HG03039 (cell line): ENCODE data around the gene LBX1.

Source experiments
- ATAC-seq: cut with Tn5 transposase; IDR thresholded peaks from one replicate; pipeline ENCODE4 v1.9.1; 2021; ENCODE audit warnings: mild to moderate bottlenecking, moderate library complexity; ENCODE audit not compliant: unreplicated experiment

The LBX1 gene

DNA sequence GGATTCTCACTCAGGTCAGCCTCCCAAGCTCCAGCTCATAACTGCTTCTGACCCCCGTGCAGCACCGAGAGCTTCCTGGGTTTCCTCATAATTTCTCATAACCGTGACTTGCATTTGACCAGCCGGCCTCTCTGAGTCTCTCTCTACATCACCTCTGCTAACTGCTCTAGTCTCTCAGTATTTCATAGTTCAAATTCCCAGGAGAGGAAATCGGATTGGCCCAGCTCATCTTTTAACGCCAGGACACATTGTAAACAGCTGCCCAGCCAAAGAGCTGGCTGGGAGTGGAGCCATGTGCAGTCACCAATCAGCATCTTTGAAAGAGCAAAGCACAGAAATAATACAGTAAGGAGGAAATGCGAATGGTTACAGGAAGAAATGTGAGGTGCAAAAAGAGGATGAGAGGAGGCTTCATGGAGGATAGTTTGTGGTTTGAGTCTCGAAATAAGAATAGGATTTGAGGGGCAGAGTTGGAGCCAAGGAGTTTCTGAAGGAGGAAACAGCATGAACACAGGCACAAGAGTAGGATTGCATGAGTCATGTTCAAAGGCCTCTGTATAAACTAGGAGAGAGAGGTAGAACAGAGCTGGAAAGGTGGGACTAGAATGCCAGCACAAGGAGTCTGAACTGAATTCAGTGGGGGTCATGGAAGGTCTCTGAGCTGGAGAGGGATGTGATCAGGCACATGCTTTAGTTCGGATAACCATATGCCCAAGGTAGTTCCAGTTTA lies 15.2 kb upstream of the LBX1 start:
- ATAC-seq = no peak

DNA sequence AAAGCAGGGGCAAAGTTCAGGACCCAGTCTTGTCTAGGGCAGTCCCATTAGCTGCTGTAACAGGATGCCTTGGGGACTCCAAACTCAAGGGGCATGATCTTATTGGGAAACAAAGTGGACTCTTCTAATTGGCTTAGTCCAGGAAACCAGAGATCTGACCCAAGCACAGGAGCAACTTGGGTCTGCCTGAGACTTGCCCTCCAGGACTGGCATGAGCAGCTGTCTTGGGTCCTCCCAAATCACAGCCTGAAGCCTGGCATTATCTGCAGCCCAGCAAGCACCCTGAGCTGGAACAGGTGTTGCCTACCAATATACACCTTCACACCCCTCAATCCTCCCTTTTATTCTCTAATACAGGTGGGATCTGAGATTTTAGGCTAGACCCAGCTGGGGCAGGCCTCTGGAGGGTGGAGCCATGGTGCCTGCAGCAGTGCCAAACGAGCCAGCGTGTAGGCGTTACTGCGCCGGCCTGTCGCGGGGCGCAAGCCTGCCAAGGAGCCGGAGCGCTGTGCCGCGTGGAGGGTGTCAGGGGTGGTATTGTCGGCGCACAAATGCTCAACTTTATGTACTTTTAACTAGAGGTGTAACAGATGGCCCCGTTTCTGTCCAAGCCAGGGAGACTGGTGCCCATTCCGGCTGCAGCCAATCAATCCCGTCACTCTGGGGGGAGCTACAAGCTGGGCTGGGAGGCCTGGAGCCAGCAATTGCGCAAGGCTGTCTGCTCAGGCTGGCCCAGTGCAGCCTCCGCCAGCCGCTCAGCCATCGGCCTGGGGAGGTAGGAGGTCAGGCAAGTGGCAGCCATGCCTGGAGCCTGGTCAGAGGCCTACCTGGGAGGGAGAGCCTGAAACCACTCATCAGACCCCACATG lies 12.8 kb upstream of the LBX1 start:
- no peak for ATAC-seq

DNA sequence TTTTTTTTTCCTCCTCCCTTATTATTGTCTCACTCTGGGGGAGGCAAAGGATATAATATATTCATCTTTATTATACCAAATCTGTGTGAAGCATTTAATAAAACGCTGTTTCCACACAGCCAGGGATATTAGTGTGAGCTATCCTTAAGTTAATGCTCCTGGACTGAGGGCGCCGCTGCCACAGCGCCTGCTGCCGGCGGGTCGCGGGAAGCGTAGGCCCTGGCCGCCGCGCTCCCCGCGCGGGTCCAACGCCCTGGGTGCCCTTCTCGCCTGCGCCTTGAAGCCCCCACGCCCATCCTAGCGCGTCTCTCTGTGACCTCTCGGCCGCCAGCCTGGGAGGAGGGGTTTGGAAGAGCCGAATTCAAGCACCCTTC lies 9.5 kb upstream of the LBX1 start:
- ATAC-seq = no peak

DNA sequence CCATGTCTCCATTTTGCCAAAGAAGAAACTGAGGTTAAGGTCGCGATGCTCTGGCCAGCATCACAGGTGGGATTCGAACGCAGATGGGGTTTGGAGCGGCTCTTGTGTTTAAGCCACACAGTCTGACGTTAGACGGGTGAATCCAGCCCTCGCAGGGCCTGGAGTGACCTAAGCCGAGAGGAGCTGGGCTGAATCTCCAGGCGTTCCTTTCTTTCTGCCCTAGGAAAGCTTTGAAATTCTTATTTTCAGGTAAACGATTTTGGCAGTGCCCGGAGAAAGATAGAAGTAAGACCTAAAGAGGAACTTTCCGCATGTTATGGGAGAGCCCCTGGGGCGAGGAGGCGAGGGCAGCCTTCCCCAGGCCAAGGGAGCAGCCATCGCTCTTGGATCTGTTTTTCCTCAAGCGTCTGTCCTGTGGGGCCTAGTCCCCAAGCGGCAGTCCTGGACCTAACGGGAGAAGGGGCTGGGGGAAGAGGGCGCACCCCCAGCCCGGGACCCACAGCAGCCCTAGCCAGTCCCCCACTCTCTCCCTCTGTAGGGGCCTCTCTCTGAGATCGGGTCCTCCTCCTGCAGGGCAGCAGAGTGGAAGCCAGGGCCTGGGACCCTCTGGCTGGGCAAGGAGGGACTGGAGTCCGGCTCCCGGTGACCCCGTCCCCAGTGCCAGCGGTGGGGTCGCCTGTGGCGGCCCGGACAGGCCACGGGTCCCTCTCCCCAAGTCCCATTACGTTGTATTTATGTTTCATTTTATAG lies 8.9 kb upstream of the LBX1 start:
- no peak for ATAC-seq

DNA sequence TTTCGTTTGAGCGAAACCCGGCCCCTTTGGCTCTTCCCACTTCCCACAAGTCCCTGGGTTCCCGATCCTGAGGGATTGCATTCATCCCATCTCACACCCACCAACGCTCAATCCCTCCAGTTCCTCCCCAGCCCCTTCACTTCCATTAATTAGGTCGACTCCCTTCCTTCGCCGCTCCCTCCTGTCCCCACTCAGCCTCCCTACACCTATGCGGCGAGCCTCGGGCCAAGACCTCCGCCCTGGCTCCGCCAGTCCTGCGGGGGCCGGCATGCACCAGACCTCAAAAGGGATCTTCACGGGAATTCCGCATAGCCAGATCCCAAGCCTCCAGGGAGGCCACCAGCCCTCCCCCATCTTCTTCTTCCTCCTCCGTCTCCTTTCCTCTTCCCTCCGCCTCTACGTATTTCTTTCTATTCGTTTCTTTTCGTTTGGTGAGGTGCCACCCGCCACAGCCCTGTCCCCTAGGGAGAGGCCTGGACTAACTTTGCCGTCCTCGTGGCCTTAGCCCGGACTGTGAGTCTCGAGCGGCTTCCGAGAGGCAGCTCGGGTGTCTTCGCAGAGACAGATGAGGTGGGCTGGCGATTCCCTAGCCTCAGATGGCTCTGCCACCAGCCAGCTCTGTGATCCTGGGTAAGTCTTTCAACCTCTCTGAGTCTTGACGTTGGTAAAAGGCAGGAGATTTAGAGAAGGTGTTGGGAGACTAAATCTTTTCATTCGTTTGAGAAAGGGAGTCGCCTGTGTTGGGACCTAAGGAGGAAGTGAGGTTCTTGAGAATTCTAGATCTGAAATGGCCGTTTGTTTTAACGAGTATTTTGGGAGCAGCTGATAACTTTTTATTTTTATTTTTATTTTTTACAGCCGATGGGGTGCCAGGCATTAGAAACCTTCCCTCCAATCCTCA lies 8.1 kb upstream of the LBX1 start:
- ATAC-seq = no peak

DNA sequence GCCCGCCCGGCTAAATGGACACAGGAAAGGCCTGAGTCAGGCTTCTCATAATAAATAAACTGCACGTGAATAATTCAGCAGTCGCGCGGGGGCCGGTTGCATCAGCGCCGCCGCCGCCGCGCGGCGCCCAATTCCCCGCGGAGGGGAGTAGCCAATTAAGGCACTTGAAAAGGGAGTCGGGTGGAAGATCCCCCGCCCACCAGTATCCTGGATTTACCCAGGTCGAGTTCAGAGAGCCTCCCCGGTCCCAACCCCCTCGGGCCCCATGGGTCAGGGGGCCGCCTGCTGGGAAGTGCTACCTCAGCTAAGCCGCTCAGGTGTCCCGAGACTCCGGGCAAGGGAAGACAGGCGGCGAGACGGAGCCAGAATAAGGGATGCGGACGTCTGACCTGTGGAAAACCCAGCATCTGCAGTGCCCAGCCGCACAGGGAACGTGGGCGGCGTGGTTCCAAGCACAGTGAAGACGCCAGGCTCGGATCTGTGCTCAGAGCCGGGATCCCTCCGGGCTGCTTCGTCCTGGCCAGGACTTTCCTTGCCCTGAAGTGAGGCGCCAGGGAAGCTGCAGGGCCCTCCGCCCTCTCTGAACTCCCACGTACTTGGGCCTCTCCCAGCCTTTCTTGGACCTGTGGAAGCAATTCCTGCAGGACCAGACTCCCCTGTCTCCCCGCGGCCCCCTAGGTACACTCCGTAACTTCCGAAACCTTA lies 7.3 kb upstream of the LBX1 start:
- ATAC-seq = no peak

DNA sequence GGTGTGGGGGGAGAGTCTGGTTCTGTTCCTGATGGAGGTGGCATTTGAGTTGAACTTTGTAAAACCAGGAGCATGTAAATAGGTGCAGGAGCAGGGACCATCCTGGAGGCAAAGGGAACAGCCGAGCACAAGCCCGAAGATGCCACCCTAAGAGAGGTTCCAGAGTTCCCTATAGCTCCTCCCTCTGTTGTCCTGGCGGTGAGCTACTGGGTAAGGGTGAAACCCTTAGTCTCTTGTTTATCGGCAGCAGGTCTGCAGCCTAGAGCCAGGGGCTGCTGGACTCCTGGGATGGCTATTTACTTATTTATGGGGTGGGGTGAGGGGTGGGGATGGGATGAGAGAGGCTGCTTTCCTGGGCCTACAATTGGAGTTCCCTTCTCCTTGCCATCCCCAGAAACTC lies 6.5 kb upstream of the LBX1 start:
- ATAC-seq = no peak

DNA sequence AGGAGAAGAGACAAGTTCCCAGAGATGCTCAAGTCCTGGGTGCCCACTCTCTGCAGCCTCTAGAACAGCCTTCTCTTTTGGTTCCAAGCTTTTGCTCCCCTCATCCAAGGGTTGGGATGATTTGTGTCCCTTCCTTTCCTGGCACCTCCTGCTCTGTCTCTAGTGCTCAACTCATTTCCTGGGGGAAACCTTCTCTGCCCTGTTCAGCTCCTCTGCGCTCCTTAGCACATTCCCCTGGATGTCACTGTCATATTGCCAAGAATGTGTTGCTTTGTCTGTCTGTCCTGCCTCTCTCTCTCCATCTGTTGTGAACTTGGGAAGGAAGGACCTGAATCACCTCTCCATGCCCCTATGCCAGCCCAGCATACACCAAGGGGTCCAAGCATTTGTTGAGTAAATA lies 5.1 kb upstream of the LBX1 start:
- ATAC-seq = no peak

DNA sequence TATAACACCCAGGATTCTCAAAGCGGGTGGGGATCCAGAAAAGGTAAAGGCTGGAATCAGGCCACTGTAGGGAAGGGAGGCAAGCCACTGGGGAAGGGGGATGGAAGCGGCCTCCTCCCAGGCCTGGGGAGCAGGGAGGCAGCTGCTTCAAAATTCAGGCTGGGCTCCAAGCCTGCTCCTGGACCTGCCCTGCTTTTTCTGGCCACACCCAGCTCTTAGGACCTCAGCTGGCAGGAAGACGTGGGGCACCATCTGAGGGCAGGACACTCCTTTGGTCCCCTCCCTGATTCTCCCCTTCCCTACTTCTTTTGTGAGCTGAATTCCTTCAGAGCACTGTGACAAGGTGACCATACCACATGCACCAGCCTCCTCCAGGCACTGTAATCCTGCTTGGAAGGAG lies 4.6 kb upstream of the LBX1 start:
- no peak for ATAC-seq

DNA sequence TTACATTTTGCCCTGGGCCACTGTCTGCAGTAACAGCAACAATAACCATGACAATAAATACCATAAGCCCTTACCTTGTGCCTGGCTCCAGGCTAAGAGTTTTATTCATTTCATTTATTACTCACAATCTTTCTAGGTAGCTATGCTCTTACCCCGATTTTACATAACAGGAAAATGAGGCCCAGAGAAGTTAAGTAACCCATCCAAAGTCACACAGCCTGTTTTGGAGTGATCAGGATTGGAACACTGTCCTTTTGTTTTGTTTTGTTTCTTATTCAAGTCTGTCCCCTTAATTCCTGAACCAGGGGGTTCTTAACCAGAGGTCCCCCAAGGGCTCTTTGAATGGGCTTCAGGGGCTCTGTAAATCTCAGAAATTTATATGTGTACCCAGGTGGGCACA lies 4.2 kb upstream of the LBX1 start:
- no peak for ATAC-seq

DNA sequence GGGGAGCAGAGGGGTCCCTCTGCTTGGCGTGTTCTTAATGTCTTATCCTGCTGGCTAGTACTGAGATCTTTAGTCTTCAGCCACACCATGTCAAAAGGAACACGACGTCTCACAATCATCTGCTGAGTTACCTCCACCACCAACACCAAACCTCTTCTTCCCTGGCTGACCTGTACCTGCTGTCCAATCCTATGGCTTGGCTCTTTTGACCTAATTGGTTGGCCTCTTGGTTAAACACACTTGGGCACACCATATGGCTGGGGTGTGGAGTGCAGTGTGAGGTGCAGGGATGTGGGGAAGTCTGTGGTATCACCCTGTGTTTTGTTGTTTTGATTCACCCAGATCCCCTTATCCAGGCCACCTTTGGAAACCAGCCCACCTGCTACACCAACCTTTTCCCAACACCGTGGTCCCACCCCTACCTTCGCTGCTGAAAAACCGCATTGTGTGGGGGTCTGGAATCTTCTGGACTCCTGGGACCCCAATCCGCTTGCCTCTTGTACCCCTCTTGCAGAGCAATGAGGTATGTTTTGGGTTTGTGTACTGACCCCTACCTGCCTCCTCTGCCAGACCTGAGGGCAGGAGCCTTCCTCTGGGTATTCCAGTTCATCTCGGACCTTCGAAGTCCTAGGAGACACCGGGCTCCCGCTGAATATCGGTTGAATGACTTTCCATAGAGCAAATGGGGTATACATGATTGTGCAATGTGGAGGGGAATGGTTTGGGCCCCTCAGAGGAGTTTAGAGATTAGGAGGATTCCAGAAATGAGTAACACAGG lies 2.8 kb upstream of the LBX1 start:
- ATAC-seq = no peak

DNA sequence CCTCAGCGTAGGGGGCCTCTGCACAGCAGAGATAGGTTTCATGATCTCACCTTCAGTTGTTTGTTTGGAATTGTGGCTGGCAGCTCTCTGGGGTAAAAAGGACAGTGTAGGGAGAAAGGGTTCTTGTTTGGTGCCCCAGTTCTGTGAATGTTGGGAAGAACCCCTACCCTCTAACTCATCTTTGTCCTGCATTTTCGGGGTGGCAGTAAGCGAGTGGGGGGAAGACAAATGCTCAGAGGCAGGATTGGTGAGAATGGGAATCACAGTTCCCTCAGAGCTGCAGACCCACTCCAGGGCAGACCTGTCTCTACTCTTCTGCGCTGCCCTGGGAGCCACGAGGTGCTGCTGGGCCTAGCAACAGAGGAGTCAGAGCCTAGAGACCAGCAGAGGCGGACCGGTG lies 1.8 kb upstream of the LBX1 start:
- ATAC-seq = no peak

DNA sequence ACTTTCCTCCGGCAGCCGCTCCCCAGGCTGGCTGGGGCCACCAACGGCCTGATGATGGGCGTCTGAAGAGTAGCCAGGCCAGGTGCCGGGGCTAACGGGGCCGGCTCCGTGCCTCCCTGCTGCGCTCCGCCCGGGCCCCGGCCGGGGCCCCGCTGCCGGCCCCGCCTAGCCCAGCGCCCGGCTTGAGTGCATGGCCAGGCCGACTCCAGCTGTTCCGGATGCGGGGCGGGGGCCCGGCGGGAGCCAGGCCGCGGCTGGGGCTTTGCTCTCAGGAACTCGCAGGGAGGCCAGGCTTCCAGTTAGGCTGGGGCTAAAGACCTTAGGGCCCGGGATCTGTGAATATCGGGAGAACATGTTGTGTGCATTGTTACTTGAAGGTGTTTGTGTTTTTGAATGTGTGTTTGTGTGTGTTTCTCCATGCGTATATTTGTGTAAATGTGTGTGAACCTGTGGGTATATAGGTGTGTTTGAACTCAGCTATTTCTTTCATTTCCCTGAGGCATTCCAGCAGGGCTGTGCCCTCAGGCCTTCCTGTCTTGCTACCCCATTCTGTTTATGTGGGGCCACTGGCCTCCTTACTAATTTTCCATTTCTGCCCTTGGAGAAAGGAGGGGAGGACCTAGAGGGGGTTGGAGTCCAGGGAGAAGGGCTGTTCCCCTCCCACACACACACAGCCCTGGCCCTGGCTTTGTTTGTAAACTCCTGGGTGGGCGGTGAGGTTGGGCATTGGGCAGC lies 1.1 kb upstream of the LBX1 start:
- ATAC-seq = no peak

DNA sequence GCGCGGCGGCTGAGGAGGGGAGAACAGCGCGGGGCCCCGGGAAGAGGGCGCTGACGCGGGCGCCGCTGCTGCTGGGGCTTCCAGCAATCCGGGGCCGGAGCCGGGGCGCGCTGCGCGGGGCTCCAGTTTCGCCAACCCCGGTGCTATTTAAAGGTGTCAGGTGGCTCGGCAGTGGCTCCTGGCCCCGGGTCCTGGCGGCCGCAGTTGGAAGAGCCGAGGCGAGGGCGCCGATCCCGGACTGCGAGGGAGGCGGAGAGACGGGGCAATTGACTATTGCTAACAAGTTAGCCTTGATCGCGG lies 347 bp downstream of the LBX1 start:
- ATAC-seq = no peak

DNA sequence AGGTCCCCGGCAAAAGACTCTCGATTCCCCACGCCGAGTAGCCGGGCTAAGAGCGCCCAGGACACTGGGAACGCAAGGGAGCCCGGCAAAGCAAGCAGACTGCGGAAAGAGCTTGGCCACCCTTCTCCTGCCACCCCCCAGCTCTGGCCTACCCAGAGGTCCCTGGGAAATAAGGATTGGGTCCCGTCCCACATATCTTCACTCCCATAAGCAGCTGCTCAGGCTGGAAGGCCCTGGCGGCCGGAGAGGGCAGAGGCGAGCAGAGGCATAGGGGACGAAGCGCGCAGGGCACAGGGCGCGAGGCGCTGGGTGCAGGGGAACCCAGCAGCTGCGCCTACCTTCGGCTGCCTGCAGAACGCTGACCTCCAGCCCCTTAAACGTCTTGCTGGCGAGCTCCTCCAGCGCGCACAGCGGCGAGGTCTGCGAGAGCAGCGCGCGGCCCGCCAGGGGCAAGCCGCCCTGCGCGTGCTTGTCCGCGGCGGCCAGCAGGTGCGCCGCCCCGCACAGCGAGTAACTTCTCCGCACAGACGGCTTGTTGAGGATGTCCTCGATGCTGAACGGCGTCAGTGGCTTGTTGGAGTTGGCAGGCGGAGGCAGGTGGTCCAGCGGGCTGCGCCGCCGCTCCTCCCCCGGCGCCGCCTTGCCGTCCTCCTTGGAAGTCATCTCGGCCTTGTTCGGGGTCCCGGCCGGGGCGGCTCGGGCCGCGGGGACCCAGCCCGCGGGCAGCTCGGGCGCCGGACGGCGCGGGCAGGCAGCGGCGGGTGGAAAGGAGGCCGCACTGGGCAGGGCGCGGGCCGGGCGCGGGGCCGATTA lies 904 bp downstream of the LBX1 start:
- no peak for ATAC-seq

DNA sequence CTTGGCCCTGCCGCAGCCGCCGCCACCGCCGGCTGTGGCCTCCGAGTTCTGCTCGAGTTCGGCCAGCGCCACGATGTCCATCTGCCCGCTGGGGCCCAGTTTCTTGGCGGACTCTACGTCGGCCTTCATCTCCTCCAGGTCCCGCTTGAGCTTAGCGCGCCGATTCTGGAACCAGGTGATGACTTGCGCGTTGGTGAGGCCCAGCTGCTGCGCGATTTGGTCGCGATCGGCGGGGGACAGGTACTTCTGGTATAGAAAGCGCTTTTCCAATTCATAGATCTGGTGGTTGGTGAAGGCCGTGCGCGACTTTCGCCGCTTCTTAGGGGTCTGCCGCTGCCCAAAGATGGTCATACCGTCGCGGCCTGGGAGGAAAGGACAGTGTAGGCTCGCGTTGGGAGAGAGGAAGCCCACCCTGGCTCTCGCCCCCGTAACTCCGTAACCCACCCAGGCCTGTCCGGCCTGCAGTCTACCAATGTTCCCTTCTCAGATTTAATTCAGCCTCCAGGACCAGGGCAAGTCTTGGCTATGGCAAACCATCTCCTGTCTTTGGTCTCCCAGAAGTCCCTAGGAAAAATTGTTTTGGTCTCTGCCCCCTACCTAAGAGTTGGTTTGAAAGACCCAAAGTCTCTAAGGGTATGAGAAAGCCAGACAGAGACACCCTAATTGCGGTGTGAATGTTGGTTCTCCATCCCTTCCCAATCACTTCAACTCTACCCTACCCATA lies 1.7 kb downstream of the LBX1 start:
- no peak for ATAC-seq
